ENCODE results near the gene MAN2B2. TPM values are rescaled to one million over a fixed set of nuclear protein-coding genes. Genes with fewer than 3 reads are reported as not detected.
A peak's percentile ranks its signal among the peaks of the same experiment; 100 is the strongest.

The MAN2B2 gene
- 5.2 TPM for total RNA-seq

DNA sequence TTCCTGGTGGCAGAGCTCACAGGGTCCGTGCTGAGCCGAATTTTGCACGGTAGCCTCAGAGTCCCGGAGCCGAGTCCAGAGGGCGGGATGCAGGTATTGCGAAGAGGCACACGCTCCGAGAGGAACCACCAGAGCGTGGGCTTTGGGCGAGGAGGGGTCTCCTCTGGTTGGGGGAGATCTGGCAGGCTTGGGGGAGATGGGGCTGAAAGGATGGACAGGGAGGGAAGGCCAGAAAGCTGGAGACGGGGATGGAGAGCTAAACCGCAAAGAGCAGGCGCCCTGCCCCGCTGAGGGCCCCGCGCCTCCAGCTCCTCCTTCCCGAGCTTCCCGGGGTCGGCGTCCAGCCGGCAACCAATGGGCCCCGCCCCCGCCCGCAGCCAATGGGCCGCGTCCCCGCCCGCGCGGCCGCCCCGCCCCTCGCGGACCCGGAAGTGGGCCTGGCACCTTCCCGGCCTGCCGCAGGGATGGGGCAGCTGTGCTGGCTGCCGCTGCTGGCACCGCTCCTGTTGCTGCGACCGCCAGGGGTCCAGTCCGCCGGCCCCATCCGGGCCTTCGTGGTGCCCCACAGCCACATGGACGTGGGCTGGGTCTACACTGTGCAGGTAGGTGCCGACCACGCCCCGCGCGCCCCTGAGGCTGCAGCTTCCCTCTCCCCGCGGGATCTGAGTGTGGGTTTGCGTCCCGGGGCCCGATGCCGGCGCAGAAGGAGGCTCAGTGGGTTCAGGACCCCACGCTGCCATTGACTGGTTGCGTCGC is at the start of gene MAN2B2:
Gene MAN2B2 (plus strand): TSS at position 443 of the 756 bp plus-strand sequence. CDS start 22 bp downstream, at position 465.
- peak; percentile 27 for DNase-seq

- no peak for DNase-seq
These were observed 49.5 kb upstream of the MAN2B2 start for GRCh38 chr4:6525474-6525873.

DNA sequence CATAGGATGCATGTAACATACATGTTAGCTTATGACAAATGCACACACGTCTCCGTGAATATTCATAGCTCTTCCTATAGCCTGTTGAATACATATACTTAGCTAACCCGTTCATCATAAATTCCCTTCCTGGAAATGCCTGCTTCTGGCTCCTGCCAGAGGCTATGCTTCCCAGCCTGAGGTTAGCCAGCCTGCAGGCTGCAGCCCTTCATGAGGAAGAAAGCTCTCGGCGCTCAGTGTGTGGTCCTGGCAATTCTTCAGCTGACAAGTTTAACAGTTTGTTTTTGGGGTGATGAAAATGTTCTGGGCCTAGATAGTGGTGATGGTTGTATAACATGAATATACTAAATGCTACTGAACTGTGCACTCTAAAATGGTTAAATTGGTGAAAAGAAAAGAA is 48.8 kb upstream of the MAN2B2 start:
- DNase-seq = no peak

DNA sequence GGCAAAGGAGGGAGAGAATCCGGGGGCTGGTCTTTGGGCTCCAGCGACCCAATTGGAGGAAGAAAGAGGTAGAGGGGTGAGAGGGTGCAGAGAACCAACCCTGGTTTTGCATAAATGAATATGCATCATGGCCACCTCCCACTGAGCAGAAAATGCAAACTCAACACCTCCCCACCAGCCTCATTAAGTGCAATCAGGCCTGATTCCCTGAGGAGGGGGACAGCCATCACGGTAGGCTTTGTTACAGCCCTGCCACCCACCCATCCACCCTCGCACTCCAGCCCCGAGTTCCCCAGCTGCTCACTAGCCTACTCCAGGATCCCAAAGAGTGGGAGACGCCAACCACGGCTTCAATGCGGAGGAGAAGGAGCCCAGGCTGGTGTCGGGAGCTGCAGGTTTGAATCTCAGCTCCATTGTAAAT is 48.3 kb upstream of the MAN2B2 start:
- no peak for DNase-seq

GRCh38 chr4:6527259-6527658 is 47.7 kb upstream of the MAN2B2 start:
- DNase-seq = no peak

- DNase-seq = no peak
These were observed 47.0 kb upstream of the MAN2B2 start for GRCh38 chr4:6527683-6528595.

DNA sequence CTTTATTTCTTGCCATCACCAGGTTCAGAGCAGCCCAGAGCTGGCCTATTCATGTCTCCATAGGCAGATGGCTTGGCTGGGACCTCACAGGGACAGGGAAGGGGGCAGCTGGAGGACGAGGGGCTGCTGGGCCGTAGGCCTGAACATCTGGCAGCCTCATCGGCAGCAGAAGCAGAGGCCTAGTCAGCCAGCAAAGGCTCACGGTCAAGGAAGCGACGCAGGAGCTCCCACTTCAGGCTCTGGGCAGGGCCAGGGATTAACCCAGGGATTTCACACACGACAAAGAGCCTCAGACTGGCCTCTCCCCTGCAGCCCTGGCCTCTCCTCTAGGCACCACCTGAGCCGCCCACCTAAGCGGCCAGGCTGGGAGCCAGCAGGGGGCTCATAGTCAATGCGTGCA is 46.0 kb upstream of the MAN2B2 start:
- no peak for DNase-seq

GRCh38 chr4:6530301-6530700 is 44.7 kb upstream of the MAN2B2 start:
- no peak for DNase-seq

DNA sequence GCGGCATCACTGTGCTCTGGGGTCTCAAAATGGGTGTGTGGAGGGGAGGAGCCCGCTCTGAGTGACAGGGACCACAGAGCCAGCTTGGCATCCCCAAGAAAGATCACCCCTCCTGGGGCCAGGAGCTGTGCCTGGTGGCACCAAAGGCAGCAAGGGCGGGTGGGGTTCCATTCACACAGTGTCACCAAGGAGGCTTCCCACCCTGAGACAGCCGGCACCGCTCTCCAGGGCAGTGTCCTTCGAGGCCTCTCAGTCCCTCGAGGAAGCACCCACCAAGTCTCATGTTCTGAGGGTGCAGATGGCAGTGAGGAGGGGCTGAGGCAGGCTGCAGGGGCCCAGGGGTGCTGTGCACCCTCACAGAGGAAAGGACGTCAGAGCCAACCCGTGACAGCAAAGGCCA is 44.0 kb upstream of the MAN2B2 start:
- no peak for DNase-seq

- no peak for DNase-seq
These were observed 42.9 kb upstream of the MAN2B2 start for GRCh38 chr4:6532102-6532501.

DNA sequence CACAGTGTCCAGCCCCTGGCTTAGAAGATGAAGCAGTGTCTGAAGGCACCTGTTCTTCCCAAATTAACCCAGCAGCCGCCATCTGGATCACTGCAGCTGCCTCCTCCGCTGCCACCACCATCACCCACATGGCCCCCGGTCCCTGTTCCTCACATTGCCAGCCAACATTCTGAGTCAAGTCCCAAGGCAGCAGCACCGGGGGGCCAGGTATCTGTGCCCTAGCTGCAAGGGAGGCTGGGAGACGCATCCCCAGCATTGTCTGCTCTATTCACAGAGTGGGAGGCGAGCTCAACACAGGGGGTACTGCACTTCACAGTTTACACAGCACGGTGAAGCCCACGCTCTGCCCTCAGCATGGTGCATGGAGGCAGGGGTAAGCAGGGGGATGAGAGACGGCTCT is 42.3 kb upstream of the MAN2B2 start:
- DNase-seq = no peak

DNA sequence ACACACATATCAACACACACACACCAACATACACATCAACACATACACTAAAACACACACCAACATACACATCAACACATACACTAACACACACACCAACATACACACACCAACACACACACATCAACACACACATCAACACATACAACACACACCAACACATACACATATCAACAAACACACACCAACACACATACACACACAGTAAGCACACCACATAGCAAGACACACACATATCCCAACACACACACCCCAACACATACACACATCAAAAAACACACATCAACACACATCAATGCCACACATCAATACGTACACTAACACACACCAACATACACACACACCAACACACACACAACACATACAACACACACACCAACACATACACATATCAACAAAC is 40.9 kb upstream of the MAN2B2 start:
- no peak for DNase-seq

DNA sequence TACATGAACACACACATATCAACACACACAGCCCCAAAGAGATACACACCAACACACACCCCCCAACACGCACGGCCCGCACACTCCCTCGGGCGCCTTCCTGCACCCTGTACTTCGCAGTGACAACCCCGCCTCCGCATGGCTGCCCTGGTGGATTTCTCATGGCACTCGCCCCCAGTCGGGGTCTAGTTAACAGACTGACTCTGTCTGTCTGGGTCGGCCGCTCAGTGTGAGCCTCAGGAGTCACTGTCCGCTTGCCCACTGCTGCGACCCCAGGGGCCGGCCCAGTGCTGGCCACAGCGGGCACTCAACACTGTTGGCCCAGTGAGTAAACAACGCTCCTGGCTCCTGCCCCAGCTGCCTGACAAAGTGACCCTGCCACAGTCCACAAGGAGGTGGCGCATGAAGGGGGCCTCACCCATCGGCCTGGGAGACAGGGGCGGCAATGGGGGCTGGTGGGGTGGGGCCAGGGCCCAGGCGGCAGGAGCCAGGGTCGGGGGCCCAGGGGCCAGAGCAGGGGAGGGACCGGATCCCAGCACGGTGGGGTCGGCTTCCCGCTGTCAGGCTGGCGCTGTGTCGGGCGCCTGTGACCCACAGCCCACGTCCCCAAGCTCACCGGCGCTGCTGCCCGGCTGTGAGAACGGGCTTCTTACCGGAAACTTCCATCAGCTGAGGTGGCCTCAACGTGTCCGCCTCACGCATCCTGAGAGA is 40.2 kb upstream of the MAN2B2 start:
- no peak for DNase-seq

DNA sequence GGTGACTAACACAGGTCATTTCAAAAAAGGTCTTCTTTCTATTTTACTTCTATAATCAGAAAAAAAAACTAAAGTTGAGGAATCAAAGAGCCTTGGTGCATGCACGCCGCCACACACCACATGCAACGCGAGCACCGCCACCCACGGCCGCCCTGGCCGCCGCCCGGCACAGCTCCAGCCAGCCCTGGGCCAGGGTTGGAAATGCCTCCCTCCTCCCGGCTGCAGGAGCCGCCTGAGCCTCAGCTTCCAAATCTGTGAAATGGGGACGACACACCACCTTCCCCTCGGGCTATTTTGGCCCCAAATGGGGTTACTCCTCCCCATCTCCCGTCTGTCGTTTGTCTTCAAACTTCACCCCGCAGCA is 39.7 kb upstream of the MAN2B2 start:
- no peak for DNase-seq

- DNase-seq = no peak
These were observed 39.3 kb upstream of the MAN2B2 start for GRCh38 chr4:6535706-6536105.

DNA sequence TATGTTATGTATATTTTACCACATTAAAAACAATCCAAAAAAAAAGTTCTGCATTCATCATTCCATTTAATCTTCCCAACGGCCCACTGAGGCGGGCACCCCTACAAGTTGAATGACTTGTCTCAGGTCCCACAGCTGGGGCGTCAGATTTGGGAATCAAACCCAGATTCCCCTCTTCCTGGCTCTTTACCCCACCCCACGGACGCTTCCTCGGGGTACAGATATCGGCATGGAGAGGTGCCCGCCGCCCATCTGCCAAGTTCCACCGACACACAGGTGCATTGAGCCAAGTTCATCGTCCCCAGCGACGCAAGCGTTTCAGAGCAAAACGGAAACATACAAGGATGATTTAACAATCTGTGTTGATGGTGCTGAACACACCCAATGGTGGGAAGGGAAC is 36.9 kb upstream of the MAN2B2 start:
- no peak for DNase-seq

GRCh38 chr4:6538575-6538974 is 36.4 kb upstream of the MAN2B2 start:
- DNase-seq = no peak

DNA sequence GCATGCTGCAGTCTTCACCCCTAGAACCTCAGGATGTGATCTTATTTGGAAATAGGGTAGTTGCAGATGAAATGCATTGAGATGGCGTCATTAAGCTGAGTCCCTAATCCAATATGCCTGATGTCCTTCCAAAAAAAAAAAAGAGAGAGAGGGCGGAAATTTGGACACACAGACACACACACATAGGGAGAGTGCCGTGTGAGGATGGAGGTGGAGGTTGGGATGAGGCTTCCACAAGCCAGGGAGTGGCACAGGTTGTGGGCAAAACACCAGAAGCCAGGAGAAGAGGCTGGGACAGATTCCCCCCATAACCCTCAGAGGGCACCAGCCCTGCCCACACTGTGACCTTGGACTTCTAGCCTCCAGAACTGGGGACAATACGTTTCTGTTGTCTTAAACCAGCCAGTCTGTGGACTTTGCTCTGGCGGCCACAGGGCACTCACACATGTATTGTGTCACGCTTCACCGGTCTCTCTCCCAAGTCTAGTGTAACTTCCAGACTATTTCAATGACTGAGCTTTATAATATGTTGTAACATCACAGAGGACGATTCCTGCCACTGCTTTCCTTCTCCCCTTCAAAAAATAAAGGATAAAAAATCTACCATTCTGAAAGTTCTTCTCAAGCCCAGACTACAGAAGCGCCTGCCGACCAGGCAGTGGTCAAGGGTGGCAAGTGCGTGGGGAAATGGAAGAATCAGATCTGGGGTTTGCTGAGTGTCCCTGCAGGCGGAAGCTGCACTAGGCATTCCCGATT is 35.8 kb upstream of the MAN2B2 start:
- DNase-seq = no peak

- no peak for DNase-seq
These were observed 34.1 kb upstream of the MAN2B2 start for GRCh38 chr4:6540879-6541278.

GRCh38 chr4:6541789-6542188 is 33.2 kb upstream of the MAN2B2 start:
- DNase-seq = no peak

GRCh38 chr4:6542951-6543350 is 32.0 kb upstream of the MAN2B2 start:
- no peak for DNase-seq

DNA sequence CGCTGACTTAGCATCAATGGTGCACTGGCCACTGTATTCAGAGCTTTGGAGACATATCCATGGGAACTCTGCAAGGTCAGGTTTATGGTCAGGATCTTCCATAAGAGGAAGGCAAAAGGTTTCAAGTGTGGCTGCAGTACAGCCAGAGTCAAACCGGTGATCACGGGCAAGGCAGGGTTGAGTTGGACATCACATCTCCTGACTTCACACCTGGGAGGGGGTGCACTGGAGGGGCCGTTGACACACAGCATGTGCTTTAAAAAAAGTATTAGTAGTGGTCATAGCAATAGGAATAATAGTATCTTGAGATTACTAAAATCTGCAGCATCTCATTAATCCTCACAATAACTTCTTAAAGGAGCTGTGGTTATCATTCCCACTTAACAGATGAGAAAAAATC is 28.9 kb upstream of the MAN2B2 start:
- DNase-seq = no peak
